GM21381 (cell line): Measurements from ENCODE around the gene WNT7A.

Source experiments
- ATAC-seq: cut with Tn5 transposase; IDR thresholded peaks from one replicate; pipeline ENCODE4 v1.9.1; 2021; ENCODE audit warnings: mild to moderate bottlenecking, moderate library complexity; ENCODE audit not compliant: unreplicated experiment

The WNT7A gene

DNA sequence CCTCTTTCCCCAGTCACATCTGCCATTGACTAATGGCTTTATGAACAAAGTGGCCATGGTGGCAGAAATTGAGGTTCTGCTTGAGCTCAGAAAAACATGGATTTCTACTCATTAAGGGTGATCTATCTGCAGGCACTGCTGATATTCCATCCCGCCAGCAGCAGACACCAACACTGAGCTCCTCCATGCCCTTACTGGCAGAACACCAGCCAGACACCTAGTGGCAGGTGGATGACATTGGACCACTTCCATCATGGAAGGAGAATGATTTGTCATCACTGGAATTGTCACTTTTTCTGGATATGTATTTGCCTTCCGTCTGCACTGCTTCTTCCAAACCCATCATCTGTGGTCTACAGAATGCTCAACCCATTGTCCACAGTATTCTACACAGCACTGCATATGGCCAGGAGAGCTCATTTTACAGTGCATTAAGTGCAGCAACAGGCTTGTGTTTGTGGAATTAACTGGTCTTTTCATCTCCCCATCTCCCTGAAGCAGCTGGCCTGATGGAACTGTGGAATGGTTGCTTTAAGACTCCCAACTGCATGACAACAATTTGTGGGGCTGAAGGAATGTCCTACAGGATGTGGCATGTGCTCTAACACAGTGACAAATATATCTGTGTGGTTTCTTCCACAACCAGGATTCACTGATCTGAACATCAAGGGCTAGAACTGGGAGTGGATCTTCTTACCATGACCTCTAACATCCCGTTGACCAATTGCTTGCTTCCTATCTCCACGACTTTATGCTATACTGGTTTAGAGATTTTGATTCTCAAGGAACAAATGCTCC, 103.4 kb downstream of the WNT7A start:
- ATAC-seq = no peak

DNA sequence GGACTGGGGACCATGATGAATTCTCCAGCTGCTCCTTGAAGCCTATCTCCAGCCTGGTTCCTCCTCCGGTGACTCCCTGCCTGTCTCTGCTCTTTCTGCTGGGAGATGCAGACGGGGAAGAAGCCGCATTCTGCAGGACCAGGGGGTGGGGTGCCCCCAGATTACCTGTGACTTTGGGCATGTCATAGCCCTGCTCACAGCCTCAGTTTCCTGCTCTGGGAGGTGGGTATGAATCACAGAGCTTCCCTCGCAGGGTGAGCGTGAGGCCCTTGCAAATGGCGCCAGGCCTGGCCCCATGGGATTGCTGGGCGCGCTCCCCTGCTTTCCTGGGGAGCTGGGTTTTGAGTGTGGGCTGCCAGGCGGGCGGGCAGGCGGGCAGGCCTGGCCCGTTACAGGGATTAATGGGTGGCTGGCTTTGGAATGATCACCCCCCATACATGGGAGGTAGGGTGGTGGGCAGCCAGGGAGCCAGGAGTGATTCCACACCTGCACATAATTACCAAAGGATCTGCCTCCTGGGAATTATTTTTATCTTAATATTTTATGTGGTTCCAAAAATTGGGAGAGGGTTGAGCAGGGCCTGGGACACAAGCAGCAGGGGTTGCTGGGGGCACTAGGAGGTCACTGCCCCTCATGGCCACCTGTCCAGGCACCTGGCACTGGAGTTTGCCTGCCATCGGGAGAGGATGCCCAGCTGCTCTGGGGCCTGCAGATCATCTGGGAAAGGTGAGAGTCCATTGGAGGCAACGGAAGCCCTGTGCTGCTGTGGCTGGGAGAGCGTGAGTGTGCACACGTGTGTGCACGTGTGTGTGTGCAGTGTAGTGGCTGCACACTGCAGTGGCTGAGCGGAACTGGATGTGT, 106.8 kb downstream of the WNT7A start:
- no peak for ATAC-seq

DNA sequence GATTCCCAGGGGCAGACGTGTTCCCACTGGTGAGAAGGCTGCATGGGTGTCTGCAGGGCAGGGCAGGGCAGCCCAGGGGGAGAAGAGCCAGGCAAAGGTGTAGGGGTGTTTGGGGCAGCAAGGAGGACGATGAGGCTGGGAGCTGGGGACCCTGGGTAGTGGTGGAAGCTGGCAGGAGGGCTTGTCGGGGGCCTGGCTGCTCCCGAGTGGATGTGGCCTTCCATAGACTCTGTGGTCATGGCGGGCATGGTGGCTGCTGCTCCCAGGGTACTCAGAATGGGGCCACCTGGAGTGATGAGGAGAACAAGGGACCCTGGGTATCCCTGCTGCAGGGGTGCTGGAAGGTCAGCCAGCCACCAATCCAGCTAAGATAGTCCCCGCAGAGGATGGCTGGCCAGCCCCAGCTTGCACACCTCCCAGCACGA, 107.5 kb downstream of the WNT7A start:
- ATAC-seq = no peak

DNA sequence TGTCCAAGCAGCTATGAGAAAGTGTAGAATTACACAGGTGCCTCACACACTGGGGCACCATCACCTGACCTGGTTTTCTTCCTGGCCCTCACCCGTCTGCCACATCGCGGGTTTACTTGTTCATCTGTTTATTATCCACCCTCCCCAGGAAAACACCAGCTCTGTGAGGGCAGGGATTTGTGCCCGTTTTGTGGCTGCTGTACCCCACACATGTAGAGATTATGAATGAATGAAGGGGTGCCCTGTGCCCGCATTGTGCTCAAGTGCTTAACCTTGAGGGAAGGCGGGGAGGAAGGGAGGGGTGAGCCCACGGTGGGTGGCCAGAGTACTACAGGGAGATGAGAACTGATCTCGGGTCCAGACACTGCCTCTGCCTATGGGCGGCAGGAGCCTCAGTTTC, 108.4 kb downstream of the WNT7A start:
- no peak for ATAC-seq

DNA sequence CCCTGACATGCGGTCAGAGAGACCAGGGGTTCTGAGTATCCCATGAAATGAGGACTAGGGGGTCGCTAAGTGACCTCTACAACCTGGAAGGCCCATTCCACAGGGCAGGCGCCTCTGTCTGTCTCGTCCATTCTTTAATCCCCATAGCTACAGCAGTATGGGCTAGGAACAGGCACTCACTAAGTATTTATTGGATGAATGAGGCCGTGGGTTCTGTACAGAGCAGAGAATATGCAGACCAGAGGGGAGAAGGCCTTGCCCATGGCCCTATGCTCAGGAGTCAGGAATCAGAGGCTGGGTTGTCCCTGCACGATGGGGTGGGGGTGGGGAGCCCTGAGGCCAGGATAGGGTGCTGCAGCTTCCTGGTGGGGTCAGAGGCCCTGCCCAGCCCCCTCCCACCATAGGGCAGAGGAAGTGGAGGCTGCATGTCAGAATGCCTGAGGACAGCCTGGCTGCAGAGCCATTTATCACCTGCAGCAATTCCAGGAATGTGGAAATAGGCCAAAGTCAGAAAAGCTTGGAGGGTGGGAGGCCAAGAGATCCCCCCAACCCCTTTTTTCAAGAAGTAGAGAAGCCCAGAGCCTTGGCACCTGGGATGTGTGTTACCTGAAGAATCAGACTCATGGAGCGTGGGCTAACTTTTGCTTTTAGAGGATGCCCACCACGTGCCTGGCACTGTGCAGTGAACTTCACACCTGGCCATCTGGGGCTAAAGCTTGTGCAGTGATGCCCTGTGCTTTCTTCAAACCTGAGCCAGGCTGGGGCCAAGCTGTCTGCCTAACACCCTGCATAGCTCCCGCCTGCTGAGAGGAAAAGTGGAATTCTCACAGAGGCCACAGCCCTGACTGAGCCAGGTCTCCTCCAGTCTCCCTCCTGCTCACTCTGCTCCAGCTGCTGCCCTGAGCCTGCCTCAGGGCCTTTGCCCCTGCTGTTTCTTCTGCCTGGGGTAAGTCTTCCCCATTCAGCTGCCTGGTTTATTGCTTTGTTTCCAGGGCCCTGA, 109.4 kb downstream of the WNT7A start:
- ATAC-seq = no peak

DNA sequence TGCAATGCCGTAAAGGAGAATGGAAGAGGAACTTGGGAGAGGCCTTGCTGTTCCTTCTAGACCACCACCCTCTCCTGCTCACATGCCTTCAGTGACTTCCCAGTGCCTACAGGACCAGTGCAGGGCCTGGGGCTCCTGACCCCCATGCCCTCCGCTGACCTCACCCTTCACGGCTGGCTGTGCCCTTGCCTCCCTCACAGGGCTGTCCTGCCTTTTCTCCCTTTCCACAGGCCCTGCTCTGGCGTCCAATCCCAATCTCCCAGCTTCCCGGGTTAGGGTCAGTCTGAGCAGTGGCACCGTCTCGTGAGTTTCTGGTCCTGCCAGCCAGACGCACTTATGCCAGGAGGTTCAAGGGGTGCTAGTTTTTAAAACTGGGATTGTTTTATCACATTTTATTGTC, 110.4 kb downstream of the WNT7A start:
- no peak for ATAC-seq

DNA sequence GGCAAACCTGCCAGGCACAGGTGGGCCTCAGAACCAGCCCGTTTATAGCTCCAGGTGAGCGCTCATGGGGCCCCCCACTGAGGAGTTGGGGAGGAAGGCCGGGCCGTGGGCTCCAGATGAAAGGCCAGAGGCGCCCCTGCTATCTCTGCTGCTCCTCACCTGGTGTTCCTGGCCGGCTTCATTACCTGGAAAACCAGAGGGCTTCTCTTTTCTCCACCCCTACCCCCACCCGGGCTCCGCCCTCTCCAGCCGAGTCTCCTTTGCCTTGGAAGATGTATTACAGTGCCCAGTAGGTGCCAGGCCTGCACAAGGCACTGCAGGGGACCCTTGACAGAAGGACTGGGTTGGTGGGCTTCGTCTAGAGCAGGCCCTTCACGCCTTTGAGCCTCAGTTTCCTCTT, 111.4 kb downstream of the WNT7A start:
- ATAC-seq = no peak

DNA sequence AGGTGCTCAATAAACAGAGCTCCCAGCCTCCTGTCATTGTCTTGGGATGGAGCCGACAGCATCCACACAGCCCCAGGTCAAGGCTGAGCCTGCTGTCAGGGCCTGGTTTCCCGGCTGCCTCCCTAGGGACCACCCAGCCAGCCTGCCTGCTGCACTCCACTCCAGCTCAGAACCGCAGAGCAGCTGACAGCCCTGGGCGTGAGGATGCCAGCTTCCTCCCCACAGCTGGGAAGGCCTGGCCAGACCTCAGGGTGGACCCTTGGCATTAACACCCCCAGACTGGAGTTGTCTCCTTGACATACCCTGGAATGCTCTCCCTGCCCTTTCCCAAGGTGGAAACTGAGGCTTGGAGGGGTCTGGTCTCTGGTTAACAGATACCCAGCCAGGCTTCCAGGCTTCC, 112.0 kb downstream of the WNT7A start:
- ATAC-seq = no peak

DNA sequence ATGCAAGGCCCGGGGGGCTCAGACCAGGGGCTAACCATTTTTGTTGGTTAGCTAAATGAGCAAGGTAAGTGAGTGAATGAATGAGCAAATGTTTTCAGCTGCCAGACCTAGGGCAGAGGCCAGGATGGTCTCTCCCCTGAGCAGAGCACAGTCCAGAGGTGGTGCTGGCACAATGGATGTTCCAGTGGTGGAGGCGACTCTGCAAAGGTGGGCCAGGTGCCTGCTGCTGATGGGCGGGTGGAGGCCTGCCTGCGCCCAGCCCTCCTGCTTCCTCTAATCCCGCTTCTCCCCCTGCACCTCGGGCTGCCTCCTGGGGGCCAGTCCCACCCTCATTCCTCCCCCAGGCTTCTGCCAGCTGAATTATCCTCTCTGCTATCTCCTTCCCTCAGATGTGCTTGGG, 112.8 kb downstream of the WNT7A start:
- no peak for ATAC-seq
